ENCODE measurements around the gene CCNL2.
"Not testable (repeated sequence)": the region's sequence is repeated elsewhere in the genome, so short reads cannot be mapped to it uniquely, and the experiment has no call there.

Gene CCNL2

DNA sequence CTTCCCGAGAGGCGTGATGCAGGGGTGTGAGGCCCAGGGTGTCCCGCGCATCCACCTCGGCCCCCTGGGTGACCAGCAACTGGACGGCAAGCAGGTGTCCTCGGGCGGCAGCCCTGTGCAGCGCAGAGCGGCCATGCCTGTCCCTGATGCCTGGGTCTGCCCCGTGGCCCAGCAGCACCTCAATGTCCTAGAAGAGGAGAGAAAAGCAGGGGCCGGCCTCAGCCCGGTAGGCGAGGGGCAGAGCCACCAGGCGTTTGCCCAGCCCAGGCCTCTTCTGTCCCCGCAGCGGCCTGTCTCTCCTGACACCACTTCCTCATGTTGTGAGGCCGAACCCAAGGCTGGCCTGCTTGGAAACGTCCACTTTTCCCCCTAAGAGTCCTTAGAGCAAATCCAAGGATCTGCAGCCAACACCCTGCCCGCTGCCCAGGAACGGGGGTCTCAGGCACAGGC lies 20.3 kb upstream of the CCNL2 start:
- no peak for DNase-seq

GRCh38 chr1:1418464-1419362 lies 19.6 kb upstream of the CCNL2 start:
- no peak for DNase-seq

- not testable (repeated sequence) for DNase-seq
Observed at GRCh38 chr1:1417825-1418463, 18.8 kb upstream of the CCNL2 start.

DNA sequence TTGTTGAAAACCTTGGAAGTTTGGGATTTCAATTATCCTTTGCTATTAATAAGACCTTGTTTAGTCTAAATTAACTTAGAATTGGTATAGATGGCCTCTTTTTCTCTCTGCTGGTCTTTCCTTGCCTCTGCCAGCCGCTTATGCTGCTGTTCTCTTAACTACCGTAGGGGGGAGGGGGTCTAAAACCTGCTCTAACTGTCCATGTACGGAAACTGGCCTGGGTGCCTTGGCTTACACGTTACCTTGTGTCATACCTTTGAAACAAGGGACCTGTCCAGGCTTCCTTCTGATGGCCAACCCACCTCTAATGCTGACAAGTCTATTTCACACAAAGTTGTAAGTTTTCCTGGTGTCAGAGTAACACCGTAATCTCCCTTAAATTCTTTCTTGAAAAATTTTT lies 18.3 kb upstream of the CCNL2 start:
- DNase-seq: not testable (repeated sequence)

DNA sequence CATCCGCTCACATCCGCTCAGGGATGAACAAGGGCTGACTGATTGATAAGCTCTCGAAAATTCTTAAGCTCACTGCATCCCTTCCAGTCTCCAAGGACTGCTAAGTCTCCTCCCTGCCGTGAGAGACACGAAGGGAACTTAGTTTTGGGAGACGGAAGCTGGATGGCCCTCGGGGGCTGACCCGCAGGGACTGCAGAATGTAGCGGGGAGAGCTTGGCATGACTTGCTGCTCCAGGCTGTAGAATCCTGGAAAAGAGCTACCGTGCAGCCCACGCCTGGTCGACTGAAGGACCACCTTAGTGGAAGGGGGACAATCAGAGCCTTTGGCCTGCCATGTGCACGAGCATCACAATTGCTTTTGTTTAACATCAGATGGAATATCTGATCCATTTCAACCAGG lies 16.6 kb upstream of the CCNL2 start:
- DNase-seq: no peak

GRCh38 chr1:1412311-1412902 lies 13.3 kb upstream of the CCNL2 start:
- DNase-seq: not testable (repeated sequence)

DNA sequence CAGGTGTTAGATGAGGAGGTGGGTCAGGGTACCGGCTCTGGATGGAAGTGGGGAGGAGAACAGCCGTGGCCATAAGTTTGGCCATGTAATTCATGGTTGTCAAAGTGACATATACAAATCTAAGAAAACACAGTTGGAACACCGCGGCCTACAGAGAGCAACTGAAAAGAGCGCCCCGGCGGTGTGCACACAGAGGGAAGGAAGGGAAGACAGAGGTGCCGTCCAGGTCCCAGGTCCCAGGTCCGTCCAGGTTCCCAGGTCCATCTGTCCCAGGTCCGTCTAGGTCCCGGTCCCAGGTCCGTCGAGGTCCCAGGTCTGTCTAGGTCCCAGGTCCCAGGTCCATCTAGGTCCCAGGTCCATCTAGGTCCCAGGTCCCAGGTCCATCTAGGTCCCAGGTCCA lies 12.5 kb upstream of the CCNL2 start:
- DNase-seq: no peak

DNA sequence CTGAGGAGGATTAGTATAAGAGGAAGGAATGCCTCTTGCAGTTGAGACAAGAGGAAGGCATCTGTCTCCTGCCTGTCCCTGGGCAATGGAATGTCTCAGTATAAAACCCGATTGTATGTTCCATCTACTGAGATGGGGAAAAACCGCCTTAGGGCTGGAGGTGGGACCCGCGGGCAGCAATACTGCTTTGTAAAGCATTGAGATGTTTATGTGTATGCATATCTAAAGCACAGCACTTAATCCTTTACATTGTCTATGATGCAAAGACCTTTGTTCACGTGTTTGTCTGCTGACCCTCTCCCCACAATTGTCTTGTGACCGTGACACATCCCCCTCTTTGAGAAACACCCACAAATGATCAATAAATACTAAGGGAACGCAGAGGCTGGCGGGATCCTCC lies 11.1 kb upstream of the CCNL2 start:
- DNase-seq: not testable (repeated sequence)

DNA sequence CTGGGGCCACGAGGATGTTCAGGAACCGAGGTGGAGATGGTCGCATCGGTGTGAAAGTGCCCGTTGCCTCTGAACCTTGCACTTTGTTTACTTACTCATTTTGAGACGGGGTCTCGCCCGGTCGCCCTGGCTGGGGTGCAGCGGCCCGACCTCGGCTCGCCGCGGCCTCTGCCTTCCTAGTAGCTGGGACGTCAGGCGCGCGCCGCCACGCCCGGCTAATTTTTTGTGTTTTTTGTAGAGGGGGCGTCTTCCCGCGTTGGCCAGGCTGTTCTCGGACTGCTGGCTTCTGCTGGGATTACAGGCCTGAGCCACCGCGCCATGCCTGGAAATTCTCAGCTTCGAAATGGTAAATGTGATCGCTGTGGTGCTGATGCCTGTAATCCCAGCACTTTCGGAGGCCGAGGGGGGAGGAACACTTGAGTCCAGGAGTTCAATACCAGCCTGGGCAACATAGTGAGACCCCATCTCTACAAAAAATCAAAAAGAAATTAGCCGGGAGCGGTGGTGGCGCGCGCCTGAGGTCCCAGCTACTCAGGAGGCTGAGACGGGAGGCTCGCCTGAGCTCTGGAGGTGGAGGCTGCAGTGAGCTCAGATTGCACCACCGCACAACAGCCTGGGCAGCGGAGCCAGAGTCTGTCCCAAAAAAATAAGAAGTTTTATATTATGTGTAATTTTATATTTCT lies 8.6 kb upstream of the CCNL2 start:
- DNase-seq: peak; percentile 34

DNA sequence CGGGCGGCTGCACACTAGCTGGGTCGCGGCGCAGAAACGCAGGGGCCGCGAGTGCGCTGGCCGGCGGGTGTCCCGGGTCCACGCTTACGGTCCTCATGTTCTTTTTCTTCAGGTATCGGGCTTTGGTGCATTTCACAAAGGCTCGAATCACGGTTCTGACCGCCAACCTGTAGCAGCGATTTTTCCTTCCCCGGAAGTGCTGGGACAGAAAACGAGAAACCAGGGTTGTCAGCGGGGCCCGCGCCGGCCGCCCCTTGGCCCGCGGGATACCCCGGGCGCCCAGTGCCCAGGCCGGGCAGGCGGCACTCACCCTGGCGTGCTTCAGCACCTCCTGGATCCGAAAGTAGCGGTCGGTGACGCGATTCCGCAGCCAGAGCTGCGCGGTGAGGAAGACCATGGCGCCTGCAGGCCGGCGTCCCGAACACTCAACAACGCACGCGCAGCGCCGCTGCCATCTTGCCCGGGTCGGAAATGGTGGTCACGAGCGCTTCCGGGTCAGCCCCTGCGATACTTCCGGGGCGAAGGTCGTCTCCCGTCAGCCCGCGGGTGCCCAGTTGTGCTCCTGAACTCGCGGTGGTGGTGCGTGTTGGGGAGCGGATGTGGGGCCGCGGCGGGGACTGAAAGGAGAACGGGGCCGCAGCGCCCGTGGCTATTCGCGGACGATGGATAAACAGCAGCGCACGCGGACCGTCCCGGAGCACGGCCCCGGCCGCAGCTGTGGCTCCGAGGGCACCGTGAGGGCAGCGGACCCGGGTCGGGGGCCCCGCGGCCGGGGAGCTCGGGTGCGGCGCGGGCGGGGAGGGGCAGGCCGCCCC lies 7.9 kb upstream of the CCNL2 start, which contains the start of gene MRPL20:
Gene MRPL20 (minus strand): TSS at position 473 of the 815 bp plus-strand sequence. CDS start 76 bp downstream, at position 397.
- peak; percentile 96 for DNase-seq

GRCh38 chr1:1406101-1406820 lies 7.1 kb upstream of the CCNL2 start:
- DNase-seq: no peak

DNA sequence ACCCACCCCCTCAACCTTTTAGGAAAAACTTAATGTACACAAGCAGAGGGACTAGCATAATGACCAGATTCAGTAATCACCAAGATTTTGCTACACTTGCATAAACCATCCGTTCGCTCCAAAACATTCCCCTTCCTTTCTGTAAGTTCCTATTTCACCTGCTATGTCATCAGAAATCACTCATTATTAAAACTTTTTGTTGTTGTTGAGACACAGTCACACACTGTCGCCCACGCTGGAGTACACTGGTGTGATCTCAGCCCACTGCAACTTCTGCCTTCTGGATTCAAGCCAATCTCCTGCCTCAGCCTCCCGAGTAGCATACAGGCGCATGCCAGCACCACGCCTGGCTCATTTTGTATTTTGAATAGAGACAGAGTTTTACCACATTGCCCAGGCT lies 4.5 kb upstream of the CCNL2 start:
- DNase-seq: no peak

DNA sequence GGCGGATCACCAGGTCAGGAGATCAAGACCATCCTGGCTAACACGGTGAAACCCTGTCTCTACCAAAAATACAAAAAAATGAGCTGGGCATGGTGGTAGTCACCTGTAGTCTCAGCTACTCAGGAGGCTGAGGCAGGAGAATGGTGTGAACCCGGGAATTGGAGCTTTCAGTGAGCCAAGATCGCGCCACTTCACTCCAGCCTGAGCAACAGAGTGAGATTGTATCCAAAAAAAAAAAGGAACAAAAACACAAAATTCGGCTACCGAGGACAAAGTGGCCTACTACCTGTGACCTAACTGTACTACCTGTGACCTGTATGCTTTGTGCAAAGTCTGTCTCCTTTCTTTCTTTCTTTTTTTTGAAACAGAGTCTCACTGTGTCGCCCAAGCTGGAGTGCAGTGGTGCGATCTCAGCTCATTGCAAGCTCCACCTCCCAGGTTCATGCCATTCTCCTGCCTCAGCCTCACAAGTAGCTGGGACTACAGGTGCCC lies 3.8 kb upstream of the CCNL2 start:
- DNase-seq: not testable (repeated sequence)

DNA sequence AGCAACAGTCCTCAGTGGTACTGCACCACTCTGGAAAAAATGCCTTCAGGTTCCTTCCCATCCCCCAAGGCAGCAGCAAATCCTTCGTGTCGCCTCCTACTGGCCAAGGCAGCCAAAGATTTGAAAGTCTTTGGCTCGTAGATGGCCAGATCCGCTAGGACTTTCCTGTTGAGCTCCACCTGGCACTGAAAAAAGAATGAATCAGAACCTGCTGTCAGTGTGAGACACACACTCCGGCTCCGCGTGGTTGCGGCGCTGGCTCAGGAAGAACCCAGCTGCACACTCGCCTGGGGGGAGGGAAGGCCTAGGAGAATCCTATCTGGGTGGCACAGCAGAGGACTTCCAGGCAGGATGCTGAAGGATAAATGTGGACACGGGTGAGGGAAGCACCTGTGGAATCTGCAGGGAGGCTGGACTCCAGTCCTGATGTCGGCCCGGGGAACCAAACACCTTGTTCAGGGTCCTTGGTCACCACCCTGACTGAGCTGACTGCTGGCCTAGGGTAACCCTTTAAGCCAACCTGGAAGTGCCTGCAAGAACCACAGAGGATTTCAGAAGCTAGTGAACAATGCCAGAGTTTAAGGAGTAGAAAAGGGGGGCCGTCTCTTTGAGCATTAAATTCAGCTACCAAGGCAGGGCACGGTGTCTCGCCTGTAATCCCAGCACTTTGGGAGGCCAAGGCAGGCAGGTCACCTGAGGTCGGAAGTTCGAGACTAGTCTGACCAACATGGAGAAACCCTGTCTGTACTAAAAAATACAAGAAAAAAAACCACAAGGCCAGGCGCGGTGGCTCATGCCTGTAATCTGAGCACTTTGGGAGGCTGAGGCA lies 3.2 kb upstream of the CCNL2 start:
- DNase-seq: no peak

DNA sequence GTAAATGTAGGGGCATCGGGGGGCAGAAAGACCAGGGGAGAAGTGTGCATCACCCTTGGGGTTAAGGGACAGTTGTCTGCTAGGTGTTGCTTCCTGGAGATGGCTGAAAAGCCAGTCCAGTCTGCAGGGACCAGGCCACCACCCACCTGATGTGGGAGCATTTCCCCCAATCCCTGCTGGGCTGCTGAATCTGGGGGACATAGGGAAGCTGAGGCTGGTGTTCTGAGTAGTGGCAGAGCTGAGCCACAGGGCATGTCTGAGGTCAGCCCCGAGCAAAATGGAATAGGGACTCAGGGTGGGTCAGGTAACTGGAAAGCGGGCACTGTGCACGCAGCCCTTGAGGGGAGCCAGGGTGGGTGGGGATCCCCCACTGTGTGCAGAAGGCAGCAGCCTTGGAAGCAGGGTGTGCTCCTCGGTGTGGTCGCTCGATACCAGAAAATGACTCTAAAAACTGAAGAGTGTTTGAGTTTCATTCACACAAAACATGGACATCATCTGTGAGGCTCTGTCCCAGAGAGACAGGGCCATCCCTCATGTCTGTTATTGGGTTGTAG lies 2.4 kb upstream of the CCNL2 start:
- no peak for DNase-seq

GRCh38 chr1:1400576-1401456 lies 1.7 kb upstream of the CCNL2 start:
- DNase-seq: no peak

- DNase-seq: no peak
Observed at GRCh38 chr1:1399872-1400575, 889 bp upstream of the CCNL2 start.

- DNase-seq: no peak
Observed at GRCh38 chr1:1398677-1399186, 403 bp downstream of the CCNL2 start.
